NCI-H2196 (cell line): Measurements from ENCODE around the gene OXA1L.
"Not testable (repeated sequence)": the region's sequence is repeated elsewhere in the genome, so short reads cannot be mapped to it uniquely, and the experiment has no call there.

Source experiments
- DNase-seq: peaks from one replicate; lab custom pipeline; 2025; ENCODE audit not compliant: unreplicated experiment; lab: John Stamatoyannopoulos, UW

The OXA1L gene

GRCh38 chr14:22797017-22797917, 30.8 kb downstream of the OXA1L start:
- DNase-seq, result no peak

DNA sequence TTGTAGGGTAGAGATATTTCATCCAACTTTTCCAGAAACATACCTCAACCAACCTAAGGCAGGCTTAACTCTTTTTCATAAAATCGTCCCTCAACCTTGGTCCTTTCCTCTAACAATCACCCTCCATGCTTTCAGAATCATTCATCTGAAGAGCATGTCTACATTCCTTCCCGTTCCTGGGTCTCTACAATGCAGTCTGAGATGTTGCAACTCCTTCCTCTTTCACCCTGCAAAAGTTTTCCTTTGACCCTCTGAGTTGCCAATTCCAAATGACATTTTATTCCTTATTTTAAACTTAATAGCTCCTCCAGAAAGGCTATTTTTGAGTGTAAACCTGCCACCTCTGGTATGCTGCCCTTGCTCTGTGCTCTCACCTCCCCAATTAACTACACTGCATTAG, 32.0 kb downstream of the OXA1L start:
- no peak for DNase-seq

- no peak for DNase-seq
These were observed 33.9 kb downstream of the OXA1L start for GRCh38 chr14:22800346-22800745.

DNA sequence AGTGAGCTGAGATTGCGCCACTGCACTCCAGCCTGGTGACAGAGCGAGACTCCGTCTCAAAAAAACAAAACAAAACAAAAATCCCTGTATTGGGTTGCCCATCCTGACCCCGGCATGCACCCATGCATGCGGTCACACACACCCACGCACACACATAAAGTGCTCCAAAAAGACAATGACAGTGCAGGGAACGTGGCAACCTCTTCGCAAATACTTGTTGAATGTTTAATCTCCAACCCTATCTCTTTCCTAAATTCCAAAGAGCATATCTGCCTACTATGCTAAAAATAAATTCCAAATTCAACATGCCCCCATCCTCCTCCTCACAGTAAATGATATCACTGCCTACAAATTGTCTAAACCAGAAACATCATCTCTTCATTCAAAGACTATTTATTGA, 35.2 kb downstream of the OXA1L start:
- DNase-seq, result no peak

DNA sequence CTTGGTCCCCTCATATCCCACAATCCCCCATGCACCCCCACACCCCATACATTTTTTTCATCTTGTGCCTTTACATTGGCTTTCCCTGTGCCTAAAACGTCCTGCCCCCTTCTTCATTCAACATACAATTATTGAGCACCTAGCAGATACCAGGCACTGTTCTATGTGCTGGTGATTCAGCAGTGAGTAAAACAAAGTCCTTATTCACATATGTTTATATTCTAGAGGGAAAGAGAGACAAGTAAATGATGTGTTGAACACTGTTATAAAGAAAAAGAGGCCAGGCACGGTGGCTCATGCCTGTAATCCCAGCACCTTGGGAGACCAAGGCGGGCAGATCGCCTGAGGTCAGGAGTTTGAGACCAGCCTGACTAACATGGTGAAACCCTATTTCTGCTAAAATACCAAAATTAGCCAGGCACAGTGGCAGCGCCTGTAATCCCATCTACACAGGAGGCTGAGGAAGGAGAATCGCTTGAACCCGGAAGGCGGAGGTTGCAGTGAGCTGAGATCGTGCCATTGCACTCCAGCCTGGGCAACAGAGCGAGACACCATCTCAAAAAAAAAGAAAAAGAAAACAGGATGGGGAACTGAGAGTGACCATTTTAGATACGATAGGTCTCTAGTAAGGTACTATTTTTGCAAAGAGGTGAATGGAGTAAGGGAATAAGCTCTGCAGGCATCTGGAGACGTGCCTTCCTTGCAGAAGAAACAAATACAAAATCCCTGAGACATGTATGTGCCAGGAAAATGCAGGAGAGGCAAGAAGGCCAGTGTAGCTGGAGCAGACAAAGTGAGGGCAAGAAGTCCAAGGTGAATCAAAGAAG, 36.6 kb downstream of the OXA1L start:
- DNase-seq, result no peak

GRCh38 chr14:22803687-22803974, 37.1 kb downstream of the OXA1L start:
- no peak for DNase-seq

GRCh38 chr14:22805235-22805634, 38.7 kb downstream of the OXA1L start:
- DNase-seq, result not testable (repeated sequence)

DNA sequence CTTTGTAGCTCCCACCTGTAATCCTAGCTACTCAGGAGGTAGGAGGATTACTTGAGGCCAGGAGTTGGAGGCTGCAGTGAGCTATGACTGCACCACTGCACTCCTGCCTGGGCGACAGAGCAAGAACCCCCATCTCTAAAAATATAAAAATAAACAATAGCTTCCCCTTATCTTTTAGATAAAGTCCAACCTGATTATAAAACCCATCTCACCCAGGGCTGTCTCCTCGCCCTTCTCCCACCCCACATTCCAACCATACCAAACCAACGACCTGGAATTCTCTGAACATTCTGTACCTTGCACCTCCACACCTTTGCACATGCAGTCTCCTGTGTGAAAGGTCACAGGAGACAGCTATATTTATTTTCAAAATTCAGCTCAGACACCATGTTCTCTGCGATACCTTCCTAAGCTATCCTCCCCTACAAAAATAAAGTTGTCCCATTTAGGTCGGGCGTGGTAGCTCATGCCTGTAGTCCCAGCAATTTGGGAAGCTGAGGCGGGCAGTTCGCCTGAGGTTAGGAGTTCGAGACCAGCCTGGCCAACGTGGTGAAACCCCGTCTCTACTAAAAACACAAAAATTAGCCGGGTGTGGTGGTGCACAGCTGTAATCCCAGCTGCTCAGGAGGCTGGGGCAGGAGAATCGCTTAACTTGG, 41.1 kb downstream of the OXA1L start:
- no peak for DNase-seq

DNA sequence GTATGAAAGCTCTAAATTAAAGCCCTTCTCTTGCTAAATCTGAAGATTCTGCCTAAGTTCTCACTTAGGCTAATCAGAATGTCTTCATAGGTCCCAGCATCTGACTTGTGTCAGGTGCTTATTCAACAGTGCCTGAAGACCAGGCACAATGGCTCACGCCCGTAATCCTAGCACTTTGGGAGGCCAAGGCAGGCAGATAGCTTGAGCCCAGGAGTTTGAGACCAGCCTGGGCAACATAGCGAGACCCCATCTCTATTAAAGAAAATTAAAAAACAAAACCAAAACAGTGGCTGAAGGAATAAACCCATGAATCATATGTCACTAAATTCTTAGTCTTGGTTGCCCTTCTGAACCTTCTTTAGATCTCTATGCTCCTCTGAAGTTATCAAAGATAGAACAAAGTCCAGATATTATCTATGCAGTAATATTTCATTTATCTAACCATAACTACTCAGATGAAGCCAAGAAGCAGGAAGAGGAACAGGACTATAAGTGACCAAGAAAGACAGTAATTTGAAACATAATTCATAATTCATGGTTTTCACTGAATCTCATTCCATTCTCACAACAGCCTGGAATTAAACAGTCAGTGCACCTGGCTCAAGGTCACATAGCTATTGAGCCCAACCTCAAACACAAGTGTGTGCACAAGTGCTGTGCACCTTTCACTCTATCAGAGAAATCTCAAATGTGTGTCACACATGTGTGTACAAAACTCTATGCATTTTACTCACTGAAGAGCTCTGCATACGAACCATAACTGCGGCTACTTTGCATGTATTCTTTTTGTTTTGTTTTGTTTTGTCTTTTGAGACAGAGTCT, 42.1 kb downstream of the OXA1L start:
- DNase-seq, result no peak

GRCh38 chr14:22811722-22812121, 45.2 kb downstream of the OXA1L start:
- no peak for DNase-seq

DNA sequence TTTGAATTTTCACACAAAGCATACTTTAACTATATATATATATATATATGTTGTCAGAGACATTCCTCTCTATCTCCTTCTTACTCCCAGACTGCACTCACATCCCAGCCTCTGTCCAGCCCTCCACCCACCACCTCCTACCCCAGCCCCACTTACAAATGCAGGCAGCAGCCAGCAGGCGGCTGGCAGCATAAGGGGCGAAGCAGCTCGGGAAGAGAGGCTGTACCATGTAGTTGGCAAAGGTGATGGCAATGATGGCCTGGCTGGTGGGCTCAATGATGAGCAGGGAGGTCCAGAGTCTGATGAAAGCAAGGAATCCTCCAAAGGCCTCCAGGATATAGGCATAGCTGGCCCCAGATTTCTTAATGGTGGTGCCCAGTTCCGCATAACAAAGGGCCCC, 46.3 kb downstream of the OXA1L start:
- no peak for DNase-seq

DNA sequence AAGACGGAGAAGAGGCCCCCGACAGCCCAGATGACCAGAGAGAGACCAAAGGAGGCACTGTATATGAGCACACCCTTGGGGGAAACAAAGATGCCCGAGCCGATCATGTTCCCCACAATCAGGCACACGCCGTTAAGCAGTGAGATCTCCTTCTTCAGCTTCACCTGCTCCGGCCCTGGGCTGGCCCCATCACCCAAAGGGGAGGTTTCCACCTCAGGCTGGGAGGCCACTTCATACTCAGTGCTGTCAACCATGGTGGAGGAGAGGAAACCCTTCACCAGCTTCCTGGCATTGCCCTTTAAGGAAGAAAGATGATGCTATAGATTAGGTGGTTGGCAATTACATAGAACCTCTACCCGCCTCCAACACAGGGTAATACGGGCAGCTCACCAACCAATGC, 46.7 kb downstream of the OXA1L start:
- no peak for DNase-seq

GRCh38 chr14:22814373-22814772, 47.9 kb downstream of the OXA1L start:
- DNase-seq, result no peak

- DNase-seq, result no peak
These were observed 48.6 kb downstream of the OXA1L start, which contains the start of gene SLC7A7 for GRCh38 chr14:22814941-22815713. Gene SLC7A7 (minus strand): TSS chr14:22815435. CDS start chr14:22813398, 2,037 bp downstream.

GRCh38 chr14:22819151-22819988, 52.9 kb downstream of the OXA1L start:
- DNase-seq, result no peak

DNA sequence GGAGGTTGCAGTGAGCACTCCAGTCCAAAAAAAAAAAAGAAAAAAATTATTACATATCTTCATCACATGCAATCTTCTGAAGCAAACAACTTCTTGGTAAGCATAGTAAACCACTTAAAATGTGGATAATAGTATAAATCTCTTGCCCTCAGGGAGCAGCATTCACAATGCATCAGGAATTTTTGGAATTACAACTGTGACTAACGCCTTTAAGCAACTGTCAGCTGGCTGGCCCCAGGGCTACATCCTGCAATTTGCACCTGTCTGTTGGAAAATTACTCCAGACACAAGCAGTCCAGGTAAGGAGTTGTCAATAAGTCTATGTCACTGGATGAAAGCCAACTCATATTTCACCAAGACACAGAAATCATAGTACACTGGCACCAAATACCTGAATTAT, 54.2 kb downstream of the OXA1L start:
- DNase-seq, result no peak

GRCh38 chr14:22821193-22822015, 54.9 kb downstream of the OXA1L start:
- DNase-seq, result no peak

DNA sequence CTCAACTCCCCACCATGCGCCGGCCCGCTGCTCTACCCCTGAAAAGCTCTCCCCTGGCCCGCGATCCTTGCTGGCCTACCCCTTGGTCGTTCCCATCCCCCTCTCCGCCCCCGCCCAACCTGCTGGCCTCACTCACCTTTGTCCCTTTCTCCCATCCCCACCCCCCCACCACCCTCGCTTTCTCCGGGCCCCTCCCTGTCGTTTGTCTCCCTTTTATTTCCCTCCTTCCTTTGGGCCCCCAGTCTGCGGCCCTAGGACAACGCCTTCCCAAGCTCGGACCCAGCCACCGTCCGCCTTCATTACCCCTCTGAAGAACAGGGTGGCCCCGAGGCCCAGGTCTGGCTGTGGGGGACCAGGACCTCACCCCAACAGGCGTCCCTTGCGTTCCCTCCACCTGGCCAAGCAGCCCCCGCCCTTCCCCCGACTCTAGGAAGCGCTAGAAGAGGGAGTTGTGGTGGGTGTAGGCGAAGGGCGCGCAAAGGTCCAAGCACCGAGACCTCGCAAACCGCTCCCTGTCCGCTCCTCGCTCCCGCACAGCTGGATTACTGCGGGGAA, 55.6 kb downstream of the OXA1L start:
- no peak for DNase-seq
